GM19372 (cell line): ENCODE data around the gene ADAMTS12.

Source experiments
- ATAC-seq: cut with Tn5 transposase; IDR thresholded peaks from one replicate; pipeline ENCODE4 v1.9.1; 2021; ENCODE audit warnings: mild to moderate bottlenecking, low read depth, moderate library complexity; ENCODE audit not compliant: unreplicated experiment

Gene ADAMTS12

GRCh38 chr5:33675958-33676464 lies 215.8 kb downstream of the ADAMTS12 start:
- ATAC-seq = peak; percentile 69

GRCh38 chr5:33671700-33672291 lies 220.0 kb downstream of the ADAMTS12 start:
- no peak for ATAC-seq

DNA sequence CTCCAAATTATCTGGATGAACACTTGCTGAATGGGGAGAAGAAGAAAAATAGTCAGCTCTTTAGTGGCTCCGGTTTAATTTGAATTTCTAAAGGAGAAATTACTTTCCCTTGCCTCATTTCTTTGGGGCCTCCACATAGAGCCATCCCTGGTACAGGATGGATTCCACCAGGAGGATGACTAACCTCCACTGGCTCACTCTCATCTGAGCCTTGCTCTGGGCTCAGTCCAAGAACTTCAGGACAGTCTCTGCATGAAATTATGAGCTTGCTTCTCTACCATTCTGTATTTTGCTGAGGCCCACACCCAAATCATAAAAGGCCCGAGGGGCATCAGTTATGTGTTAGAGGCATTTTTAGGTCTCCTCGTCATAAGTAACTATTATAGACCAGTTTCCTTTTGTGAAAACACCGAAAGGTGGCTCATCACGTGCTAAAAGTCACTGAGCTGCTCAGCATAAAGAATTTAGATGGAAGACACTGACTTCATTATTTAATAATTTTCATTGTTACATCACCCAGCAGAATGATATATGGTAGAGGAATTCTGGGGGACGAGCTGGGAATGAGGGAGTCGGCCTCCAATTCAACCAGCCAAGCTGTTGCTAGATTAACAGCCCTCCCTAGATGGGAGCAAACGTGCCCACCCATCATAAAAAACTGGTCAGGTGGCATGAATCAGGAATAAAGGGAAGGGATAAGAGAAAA lies 228.9 kb downstream of the ADAMTS12 start:
- no peak for ATAC-seq

DNA sequence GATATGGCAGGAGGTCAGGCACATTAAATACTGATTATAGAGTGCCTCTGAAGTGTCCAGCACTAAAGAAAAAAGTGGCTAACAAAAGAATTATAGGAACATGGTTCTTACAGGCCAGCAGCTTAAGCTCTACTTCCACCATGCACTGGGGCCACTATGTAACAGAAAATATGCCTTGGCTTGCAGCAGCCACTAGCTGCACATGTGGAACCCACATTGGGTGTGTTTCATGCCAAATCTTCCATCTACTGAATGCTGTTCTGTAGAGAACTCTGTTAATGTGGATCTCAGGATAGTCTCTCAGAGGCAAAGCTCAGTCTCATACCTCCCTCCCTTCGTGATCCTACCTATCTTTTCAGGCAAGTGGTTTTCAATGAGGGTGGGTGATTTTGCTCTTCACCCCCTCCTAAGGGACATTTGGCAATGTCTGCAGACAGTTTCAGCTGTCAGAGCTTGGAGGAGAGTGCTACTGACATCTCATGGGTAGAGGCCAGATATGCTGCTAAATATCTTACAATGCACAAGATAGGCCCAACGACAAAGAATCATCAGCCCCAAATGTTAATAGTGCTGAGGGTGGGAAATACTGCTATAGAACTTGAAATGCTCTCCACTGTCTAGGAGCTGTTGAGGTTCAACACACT lies 232.1 kb downstream of the ADAMTS12 start:
- no peak for ATAC-seq

DNA sequence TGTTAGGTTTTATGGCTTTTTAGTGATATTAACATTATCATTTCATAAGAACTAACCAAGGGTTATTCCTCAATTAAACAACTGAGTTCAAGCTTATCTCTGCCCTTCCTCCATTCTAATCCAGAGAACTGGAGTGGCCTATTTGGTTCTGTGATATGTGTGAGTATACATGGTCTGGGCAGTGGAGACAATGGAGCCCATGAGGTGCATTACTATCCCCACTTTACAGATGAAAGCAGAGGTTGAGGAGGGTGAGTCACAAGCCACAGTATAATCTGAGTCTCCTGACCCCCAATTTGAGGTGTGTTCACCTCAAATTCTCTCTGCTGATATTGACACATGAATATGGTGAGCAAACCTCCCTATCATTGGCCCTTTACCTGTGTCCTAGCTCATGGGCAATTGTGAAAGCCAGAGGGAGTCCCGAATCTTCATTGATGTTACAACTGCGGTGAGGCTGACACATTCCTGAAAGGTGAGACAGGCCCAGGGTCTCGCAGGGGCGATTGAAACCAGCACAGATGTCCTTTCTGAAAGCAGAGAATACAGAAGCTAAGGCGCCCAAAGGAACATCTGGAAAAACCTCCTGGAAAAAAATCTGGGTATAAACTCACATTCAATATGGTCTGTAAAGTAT lies 233.9 kb downstream of the ADAMTS12 start:
- no peak for ATAC-seq

- no peak for ATAC-seq
Observed at GRCh38 chr5:33657176-33657575, 234.6 kb downstream of the ADAMTS12 start.

- no peak for ATAC-seq
Observed at GRCh38 chr5:33650911-33651310, 240.9 kb downstream of the ADAMTS12 start.

- ATAC-seq = no peak
Observed at GRCh38 chr5:33649549-33650482, 242.0 kb downstream of the ADAMTS12 start.

GRCh38 chr5:33641744-33642505 lies 249.9 kb downstream of the ADAMTS12 start:
- ATAC-seq = no peak

GRCh38 chr5:33639474-33639873 lies 252.3 kb downstream of the ADAMTS12 start:
- ATAC-seq = no peak

GRCh38 chr5:33637011-33637410 lies 254.8 kb downstream of the ADAMTS12 start:
- ATAC-seq = no peak

GRCh38 chr5:33635582-33635981 lies 256.2 kb downstream of the ADAMTS12 start:
- no peak for ATAC-seq

- no peak for ATAC-seq
Observed at GRCh38 chr5:33633699-33634098, 258.1 kb downstream of the ADAMTS12 start.

DNA sequence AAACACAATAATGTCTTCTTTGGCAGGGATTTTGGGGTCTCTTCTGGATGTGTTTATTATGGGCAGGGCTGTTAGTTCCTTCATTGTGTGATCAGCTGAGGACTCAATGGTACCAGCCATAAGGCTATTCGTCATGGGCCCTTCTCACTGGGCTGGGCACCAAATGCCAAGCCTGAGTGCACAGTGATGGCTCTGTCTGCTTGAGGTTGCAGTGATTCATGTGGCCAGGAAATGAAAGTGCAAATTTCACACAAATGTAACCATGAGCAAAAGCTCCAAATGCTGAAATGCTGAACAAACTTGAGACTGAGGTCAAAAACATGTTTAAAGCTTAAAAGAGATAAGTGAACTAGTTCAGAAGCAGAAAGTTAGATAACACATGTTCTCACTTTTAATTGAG lies 260.0 kb downstream of the ADAMTS12 start:
- ATAC-seq = no peak

DNA sequence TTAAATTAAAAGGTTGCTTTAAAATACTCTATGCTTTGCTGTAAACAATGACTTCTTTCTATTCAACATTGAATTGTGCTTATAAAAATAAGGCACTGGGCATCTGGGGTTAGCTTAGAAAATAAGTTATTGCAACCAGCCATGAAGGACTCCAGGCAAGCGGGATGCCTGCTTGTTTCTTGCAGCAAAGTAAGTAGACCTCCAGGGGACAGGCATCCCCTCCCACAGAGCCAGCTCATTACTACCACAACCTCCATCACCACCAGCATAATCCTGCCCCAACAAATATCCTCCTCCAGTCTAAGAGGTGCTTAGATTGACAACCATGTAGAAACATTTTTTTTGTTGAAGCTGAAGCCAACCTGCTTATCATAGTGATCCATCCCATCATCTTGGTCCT lies 260.7 kb downstream of the ADAMTS12 start:
- no peak for ATAC-seq

DNA sequence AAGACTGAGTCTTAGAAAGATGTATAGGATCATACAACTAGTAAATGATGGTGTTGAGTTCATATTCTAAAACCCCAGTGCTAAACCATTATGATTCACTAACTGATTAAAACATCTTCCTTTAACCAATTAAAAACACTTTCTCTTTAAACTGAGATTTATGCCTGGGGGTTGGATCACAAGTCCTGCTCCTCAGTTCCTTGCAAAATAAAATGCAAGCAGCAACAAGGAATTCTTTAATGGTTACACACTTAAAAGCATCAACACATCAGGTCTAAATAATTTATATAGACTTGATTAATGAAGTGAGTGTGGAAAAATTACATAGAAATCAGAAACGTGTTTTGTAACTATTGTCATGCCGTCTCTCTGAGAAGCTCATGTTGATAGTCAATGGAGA lies 261.8 kb downstream of the ADAMTS12 start:
- no peak for ATAC-seq

GRCh38 chr5:33628796-33629195 lies 263.0 kb downstream of the ADAMTS12 start:
- no peak for ATAC-seq

GRCh38 chr5:33621514-33621913 lies 270.3 kb downstream of the ADAMTS12 start:
- ATAC-seq = no peak

DNA sequence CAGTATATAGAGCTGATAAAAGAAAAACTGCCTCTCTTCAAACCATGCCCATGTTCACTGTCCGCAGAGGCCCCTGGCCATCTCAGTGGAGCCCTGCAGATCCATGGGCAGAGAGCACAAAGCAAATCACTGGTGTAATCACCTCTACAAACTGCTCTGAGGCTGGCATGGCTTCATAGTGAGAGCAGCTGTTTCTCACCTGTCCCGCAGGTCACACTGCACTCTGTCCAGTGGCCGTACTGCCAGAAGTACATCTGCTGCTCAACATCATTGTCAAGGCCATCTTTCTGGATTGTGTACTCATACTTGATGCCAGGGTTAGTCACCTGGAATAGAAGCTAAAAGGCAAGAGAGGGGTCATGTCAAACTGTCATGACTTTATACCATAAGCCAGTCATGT lies 277.8 kb downstream of the ADAMTS12 start:
- no peak for ATAC-seq
